NCI-H526 treated with DMSO at 0.1 percent for 48 hours (cell line): Measurements from ENCODE around the gene SYCP2.

ENCODE experiments used
- DNase-seq: peaks from one replicate; lab custom pipeline; 2025; lab: John Stamatoyannopoulos, UW

The SYCP2 gene

GRCh38 chr20:59836767-59837166 lies 96.7 kb downstream of the SYCP2 start:
- DNase-seq, result no peak

- no peak for DNase-seq
Measured at GRCh38 chr20:59835448-59836395, 97.7 kb downstream of the SYCP2 start.

DNA sequence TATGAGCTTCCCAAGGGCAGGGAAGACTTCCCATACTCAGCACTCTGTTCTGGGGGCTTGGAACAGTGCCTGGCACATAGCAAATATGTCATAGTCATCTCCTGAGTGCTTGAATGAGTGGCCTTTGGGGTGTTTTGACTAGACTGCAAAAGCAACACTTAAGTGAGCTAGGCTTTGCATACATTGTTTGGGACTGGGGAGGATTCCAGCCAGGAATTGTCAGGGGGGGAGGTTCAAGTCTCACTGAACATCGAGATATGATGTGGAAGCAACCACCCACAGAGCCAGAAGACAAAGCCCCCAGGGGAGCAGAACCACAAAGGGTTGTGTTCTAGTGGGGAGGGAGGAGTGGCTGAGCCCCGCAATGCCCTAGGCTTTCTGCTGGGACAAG lies 98.4 kb downstream of the SYCP2 start:
- no peak for DNase-seq

DNA sequence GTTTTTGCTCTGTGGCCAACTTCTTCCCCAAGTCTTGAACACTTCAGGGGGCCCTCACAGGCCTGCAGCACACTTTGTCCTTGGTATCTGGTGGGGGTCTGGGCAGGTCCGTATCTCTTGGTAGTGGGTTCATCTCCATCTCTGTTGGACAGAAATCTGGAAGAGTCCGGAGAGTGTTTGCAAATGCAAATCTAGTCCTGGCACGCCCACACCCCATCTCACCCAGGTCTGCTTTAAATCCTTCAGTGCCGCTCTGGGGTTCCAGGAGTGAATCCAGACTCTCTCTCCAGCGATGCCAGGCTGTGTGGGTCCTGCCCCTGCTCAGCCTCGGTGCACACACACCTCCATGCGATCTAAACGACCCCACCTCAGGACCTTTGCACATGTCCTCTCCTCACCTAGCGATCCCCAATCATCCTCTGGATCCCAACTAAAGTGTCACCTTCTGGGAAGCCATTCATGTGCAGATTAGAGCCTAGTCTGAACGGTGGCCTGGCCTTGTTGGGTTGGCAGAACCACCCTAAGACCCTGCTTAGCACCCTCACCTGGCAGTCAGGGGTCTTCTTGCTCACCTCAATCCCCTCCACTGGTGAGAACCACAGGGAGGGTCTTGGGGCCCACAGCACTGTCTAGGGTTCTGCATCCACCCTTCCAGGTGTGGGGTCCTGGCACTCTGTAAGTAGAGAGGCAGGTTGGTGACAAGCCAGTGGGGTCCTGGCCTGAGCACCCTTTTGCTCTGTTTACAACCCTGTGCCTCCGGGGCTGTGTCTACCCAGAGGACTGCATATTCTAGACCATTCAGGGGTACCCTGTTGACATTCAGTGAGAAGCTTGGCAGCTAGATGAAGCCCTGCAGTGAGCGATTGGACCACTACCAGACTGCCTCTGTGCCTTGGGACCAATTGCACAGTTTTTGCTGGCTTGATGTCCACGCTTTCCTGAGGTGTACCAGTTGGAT lies 100.8 kb downstream of the SYCP2 start:
- no peak for DNase-seq

GRCh38 chr20:59831916-59832270 lies 101.5 kb downstream of the SYCP2 start:
- no peak for DNase-seq

GRCh38 chr20:59831024-59831915 lies 102.2 kb downstream of the SYCP2 start:
- DNase-seq, result no peak

DNA sequence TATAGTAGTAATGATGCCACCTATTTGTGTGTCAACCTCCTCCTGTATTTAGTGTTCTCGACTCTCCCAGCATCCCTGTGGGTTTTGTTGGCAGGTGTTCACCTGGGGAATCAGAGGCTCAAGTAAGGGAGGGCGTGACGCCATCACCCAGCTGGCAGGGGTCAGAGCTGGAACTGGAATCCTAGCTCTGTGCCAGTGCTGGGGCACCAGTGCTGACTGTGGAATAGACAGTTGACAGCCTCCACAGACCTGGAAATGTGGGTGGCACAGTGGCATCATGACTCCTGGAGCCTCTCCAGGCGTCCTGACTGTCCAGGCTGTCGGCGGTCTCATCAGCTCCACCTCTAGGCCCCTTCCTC lies 102.8 kb downstream of the SYCP2 start:
- no peak for DNase-seq

DNA sequence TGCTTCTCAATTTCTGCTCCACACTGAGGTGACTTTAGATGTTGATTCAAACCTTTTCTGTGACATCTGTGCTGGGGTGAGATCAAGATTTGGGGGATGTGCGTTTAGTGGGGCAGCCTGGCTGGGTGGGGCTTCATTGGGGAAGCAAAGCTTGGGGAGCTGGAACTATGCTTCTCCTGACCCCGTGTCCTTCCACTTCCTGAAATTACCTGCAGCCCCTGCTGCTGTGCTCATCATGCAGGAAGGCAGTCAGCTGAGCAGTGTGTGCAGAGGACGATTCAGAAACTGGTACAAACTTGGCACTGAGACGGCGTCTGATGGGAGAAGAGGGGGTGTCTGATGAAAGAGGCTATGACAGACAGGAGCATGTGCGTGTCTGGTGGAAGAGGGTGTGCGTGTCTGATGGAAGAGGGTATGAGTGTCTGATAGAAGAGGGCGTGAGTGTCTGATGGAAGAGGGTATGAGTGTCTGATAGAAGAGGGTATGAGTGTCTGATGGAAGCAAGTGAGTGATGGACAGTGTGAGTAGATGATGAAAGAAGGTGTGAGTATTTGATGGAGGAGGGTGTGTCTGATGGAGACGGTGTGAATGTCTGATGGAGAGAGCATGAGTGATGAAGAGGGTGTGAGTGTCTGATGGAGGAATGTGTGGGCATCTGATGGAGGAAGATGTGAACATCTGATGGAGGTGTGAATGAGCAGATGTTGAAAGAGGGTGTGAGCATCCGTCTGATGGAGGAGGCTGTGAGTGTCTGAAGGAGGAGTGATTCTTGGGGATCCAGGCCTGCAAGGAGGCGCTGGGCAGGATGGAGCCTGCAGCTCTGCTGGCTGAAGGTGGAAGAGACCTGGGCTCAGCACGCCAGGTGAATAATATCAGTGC lies 103.4 kb downstream of the SYCP2 start:
- no peak for DNase-seq

DNA sequence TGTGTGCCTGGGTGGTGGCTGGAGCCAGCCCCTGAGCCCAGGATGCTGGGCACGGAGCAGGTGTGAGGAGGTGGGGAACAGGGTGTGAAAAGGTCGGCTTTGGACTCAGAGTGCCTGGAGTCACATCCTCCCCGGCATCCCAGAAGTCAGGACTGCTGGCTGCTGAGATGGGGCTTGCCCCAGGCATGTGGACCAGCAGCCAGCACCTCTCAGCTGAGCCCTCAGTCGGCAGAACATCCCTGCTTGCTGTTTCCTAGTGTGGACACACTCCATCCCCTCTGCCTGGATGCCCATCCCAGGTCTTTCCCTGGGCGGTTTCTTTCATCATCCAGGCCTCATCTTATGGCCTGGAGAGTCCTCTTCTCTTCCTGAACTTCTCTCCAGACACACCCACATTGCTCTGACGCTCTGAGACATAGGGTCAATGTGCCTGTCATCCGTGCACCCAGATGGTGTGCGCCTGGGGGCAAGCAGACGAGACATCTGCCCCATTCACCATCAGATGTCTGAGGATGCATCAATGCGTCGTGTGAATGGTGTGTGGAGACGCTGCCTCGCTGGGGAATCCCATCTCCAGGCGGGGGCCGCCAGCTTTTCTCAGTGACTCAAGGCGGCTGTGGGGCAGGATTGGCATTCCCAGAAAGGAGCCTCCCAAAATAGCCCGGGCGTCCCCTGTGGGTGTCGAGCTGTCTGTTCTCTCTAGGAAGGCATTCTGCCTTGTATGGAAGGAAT lies 104.2 kb downstream of the SYCP2 start:
- no peak for DNase-seq

- no peak for DNase-seq
Measured at GRCh38 chr20:59828125-59829053, 105.0 kb downstream of the SYCP2 start.

- no peak for DNase-seq
Measured at GRCh38 chr20:59827138-59828056, 106.0 kb downstream of the SYCP2 start.

- DNase-seq, result peak; percentile 77
Measured at GRCh38 chr20:59825944-59826759, 107.3 kb downstream of the SYCP2 start.

- DNase-seq, result no peak
Measured at GRCh38 chr20:59825563-59825920, 107.9 kb downstream of the SYCP2 start.

DNA sequence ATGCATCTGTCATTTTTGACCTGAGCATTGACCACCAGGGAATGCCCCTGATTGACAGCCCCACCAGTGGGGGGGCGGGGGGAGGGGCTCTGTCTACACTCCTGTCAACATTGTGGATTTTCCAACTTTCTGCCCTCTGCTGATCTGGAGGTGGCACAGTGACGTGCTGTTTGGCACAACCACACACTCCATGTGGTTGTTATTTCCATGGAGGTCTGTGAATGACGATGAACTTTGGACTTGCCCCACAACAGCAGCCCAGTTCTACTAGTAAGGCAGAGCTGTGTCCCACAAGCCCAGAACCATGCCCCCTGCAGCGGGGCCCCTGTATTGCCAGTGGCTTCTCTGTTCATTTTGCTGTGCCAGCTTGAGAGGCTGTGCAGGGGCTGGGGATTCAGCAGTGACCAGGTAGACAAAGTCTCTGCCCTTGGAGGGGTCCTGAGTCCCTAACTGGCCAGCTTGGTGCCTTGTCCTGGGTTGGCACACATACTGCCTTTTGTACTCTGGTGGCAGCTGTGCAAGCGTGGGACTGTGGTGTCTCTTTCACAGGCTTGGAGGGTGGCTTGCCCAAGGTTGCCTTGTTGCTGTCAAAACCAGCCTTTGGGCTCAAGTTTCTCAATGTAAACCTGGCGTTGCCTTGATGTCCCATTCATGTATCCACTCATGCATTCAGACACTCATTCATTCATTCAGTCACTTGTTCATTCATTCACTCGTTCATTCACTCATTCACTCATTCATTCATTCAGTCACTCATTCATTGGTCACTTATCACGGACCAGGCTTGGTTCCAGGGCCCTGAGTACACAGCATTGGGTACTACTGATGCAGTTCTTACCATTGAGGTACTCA lies 108.5 kb downstream of the SYCP2 start:
- DNase-seq, result no peak

DNA sequence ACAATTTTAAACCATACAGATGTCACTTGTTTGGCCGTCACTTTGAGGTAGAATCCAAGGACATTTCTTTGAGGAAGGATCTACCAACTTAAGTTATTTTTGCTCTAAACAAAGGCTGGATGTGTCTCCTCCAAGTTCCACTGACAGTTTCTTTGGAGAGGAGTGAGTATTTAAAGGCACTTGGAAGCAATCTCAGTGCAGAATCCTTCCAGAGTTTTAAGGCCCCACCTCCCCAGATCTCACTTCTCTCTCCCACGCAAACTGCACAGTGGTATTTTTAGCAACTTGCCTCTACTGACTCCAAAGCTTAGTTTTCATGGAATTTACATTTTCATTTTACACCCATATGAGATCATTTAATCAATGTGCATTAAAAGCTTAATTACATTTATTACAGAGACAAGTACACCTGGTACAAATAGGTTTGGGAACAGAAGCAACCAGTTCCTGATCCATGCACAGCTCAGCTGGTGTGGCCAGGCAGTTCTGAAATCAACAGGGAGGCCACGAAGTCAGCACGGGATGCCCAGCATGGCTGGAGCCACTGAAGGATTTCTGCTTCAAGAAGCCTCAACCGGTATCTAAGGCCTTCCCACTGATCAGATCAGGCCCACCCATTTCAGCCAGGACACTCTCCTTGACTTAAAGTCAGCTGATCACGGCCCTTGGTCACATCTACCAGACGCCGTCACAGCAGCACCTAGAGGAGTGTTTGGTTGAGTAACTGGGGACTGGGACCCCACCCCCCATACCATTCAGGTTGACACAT lies 109.8 kb downstream of the SYCP2 start:
- DNase-seq, result no peak
